GM19240 (cell line): ENCODE measurements around the gene SRGAP1.
"Not testable (repeated sequence)": the region's sequence is repeated elsewhere in the genome, so short reads cannot be mapped to it uniquely, and the experiment has no call there.

Experiments
- DNase-seq: peaks from one replicate; pipeline ENCODE4 v3.0.0; 2011; ENCODE audit warnings: low spot score; ENCODE audit not compliant: insufficient read length

Gene SRGAP1

GRCh38 chr12:64110864-64111263 is 266.4 kb downstream of the SRGAP1 start:
- no peak for DNase-seq

- no peak for DNase-seq
Measured at GRCh38 chr12:64116969-64117368, 272.5 kb downstream of the SRGAP1 start.

GRCh38 chr12:64120568-64120967 is 276.1 kb downstream of the SRGAP1 start:
- no peak for DNase-seq

GRCh38 chr12:64121086-64121485 is 276.6 kb downstream of the SRGAP1 start:
- DNase-seq = not testable (repeated sequence)

- DNase-seq = no peak
Measured at GRCh38 chr12:64122154-64122553, 277.7 kb downstream of the SRGAP1 start.

GRCh38 chr12:64122995-64123394 is 278.5 kb downstream of the SRGAP1 start:
- DNase-seq = no peak

- DNase-seq = no peak
Measured at GRCh38 chr12:64123448-64123847, 278.9 kb downstream of the SRGAP1 start.

GRCh38 chr12:64124511-64125197 is 280.2 kb downstream of the SRGAP1 start:
- no peak for DNase-seq

GRCh38 chr12:64125913-64126312 is 281.4 kb downstream of the SRGAP1 start:
- DNase-seq = no peak

GRCh38 chr12:64127811-64128210 is 283.3 kb downstream of the SRGAP1 start:
- no peak for DNase-seq

GRCh38 chr12:64128366-64128765 is 283.9 kb downstream of the SRGAP1 start:
- no peak for DNase-seq

- not testable (repeated sequence) for DNase-seq
Measured at GRCh38 chr12:64130476-64130875, 286.0 kb downstream of the SRGAP1 start.

- DNase-seq = not testable (repeated sequence)
Measured at GRCh38 chr12:64131456-64131855, 287.0 kb downstream of the SRGAP1 start.

GRCh38 chr12:64132672-64133071 is 288.2 kb downstream of the SRGAP1 start:
- DNase-seq = not testable (repeated sequence)

- no peak for DNase-seq
Measured at GRCh38 chr12:64137117-64137516, 292.6 kb downstream of the SRGAP1 start.

- DNase-seq = no peak
Measured at GRCh38 chr12:64139021-64139420, 294.5 kb downstream of the SRGAP1 start.

GRCh38 chr12:64142382-64142781 is 297.9 kb downstream of the SRGAP1 start:
- no peak for DNase-seq

GRCh38 chr12:64142784-64143183 is 298.3 kb downstream of the SRGAP1 start:
- DNase-seq = no peak

GRCh38 chr12:64145226-64145625 is 300.7 kb downstream of the SRGAP1 start:
- no peak for DNase-seq

GRCh38 chr12:64147011-64147631 is 302.6 kb downstream of the SRGAP1 start:
- no peak for DNase-seq

- no peak for DNase-seq
Measured at GRCh38 chr12:64147875-64148274, 303.4 kb downstream of the SRGAP1 start.

- no peak for DNase-seq
Measured at GRCh38 chr12:64154677-64155076, 310.2 kb downstream of the SRGAP1 start.

- DNase-seq = no peak
Measured at GRCh38 chr12:64157110-64157509, 312.6 kb downstream of the SRGAP1 start.
